NT2/D1 (cell line): ENCODE results near the gene ALDH1B1.

ENCODE experiments used
- DNase-seq: peaks from one replicate; pipeline ENCODE4 v3.0.0-alpha.2; 2011; ENCODE audit warnings: low read depth, low spot score
- H3K27me3 ChIP-seq: 2 replicates; pipeline ENCODE4 v1.6.0; 2011; ENCODE audit warnings: mild to moderate bottlenecking; ENCODE audit not compliant: insufficient read length, insufficient read depth
- H3K36me3 ChIP-seq: 2 replicates; pipeline ENCODE4 v1.6.1; 2011; ENCODE audit warnings: mild to moderate bottlenecking, low read length, mixed read lengths; ENCODE audit not compliant: insufficient read depth, insufficient read length
- H3K4me1 ChIP-seq: 2 replicates; pipeline ENCODE4 v1.5.1; 2011; ENCODE audit not compliant: insufficient read depth, insufficient read length
- H3K4me3 ChIP-seq: 2 replicates; pipeline ENCODE4 v1.5.1; 2011; ENCODE audit warnings: low read depth; ENCODE audit not compliant: insufficient read length
- H3K9ac ChIP-seq: 2 replicates; pipeline ENCODE4 v1.6.0; 2011; ENCODE audit warnings: low read depth; ENCODE audit not compliant: insufficient read length
- H3K9me3 ChIP-seq: 2 replicates; pipeline ENCODE4 v1.5.1; 2011; ENCODE audit warnings: mild to moderate bottlenecking, low read length; ENCODE audit not compliant: insufficient read depth
- SUZ12 ChIP-seq: IDR thresholded peaks from 2 replicates; pipeline ENCODE4 v1.6.1; 2011; ENCODE audit not compliant: insufficient read length, insufficient read depth; ENCODE audit errors: extremely low read depth
- YY1 ChIP-seq: IDR thresholded peaks from 2 replicates; pipeline ENCODE4 v1.6.1; 2011; ENCODE audit not compliant: insufficient read length, insufficient read depth
- ZNF274 ChIP-seq: IDR thresholded peaks from 2 replicates; pipeline ENCODE4 v1.6.1; 2011; ENCODE audit warnings: mild to moderate bottlenecking, low read depth, low read length

The ALDH1B1 gene

GRCh38 chr9:38358390-38359296, 33.9 kb upstream of the ALDH1B1 start:
- no peak overlapping the region for H3K9ac ChIP-seq
- H3K9me3 ChIP-seq: no peaks in the 10 kb centered on the region
- H3K36me3 ChIP-seq: no peaks in the 10 kb centered on the region
- peaks cover 4% of the 10 kb centered on the region for H3K27me3 ChIP-seq
- DNase-seq: no peak
- H3K4me1 ChIP-seq: peaks cover 7% of the 10 kb centered on the region
- TF ChIP-seq YY1: no peak
- TF ChIP-seq SUZ12: no peak
- no peak for TF ChIP-seq ZNF274
- no peak overlapping the region for H3K4me3 ChIP-seq

GRCh38 chr9:38359297-38359653, 33.2 kb upstream of the ALDH1B1 start:
- TF ChIP-seq YY1: no peak
- no peak for TF ChIP-seq ZNF274
- no peak for TF ChIP-seq SUZ12
- H3K27me3 ChIP-seq: peaks cover 4% of the 10 kb centered on the region
- peaks cover 7% of the 10 kb centered on the region for H3K4me1 ChIP-seq
- no peak overlapping the region for H3K4me3 ChIP-seq
- H3K9ac ChIP-seq: no peak overlapping the region
- H3K9me3 ChIP-seq: no peaks in the 10 kb centered on the region
- no peak for DNase-seq
- H3K36me3 ChIP-seq: no peaks in the 10 kb centered on the region

- Histone ChIP-seq H3K4me1 (peaks cover 7% of the 10 kb centered on the region), H3K27me3 (peaks cover 4% of the 10 kb centered on the region), H3K4me3 (no peak overlapping the region), H3K9ac (no peak overlapping the region), H3K9me3 (no peaks in the 10 kb centered on the region), H3K36me3 (no peaks in the 10 kb centered on the region)
- no peak for TF ChIP-seq YY1
- TF ChIP-seq ZNF274: no peak
- no peak for TF ChIP-seq SUZ12
- DNase-seq: no peak
Measured at GRCh38 chr9:38359689-38360385, 32.7 kb upstream of the ALDH1B1 start.

GRCh38 chr9:38360839-38361472, 31.5 kb upstream of the ALDH1B1 start:
- Histone ChIP-seq H3K27me3 (peaks cover 2% of the 10 kb centered on the region), H3K9ac (no peak overlapping the region), H3K36me3 (no peaks in the 10 kb centered on the region), H3K9me3 (no peaks in the 10 kb centered on the region), H3K4me3 (no peak overlapping the region), H3K4me1 (peaks cover 7% of the 10 kb centered on the region)
- TF ChIP-seq ZNF274 (no peak), SUZ12 (no peak), YY1 (no peak)
- no peak for DNase-seq

GRCh38 chr9:38361473-38361850, 31.0 kb upstream of the ALDH1B1 start:
- Histone ChIP-seq H3K9me3 (no peaks in the 10 kb centered on the region), H3K27me3 (peaks cover 2% of the 10 kb centered on the region), H3K9ac (no peak overlapping the region), H3K4me1 (peaks cover 7% of the 10 kb centered on the region), H3K4me3 (no peak overlapping the region), H3K36me3 (no peaks in the 10 kb centered on the region)
- DNase-seq: no peak
- TF ChIP-seq ZNF274 (no peak), SUZ12 (no peak), YY1 (no peak)

GRCh38 chr9:38362852-38363588, 29.5 kb upstream of the ALDH1B1 start:
- DNase-seq: peak; percentile 30

More at GRCh38 chr9:38362852-38363588, 29.5 kb upstream of the ALDH1B1 start:
- Histone ChIP-seq H3K9me3 (no peaks in the 10 kb centered on the region), H3K36me3 (no peaks in the 10 kb centered on the region), H3K4me3 (no peak overlapping the region), H3K27me3 (peaks cover 2% of the 10 kb centered on the region), H3K9ac (no peak overlapping the region), H3K4me1 (peaks cover 7% of the 10 kb centered on the region)
- TF ChIP-seq YY1 (no peak), SUZ12 (no peak), ZNF274 (no peak)
